T-helper 1 cell treated with Interleukin-12 subunit alpha and Interleukin-12 subunit beta and Interleukin-4 antibody, amounts not matched to agents 30 μg/mL and 1 μg/mL, for 36 hours (primary cell): Measurements from ENCODE around the gene IGSF21.

Source experiments
- H3K27ac Mint-ChIP-seq: one replicate; pipeline ENCODE4 v1.8.0; 2021; ENCODE audit warnings: mild to moderate bottlenecking, mixed read lengths
- H3K27me3 Mint-ChIP-seq: one replicate; pipeline ENCODE4 v1.8.0; 2021; ENCODE audit warnings: low read depth, mixed read lengths
- H3K36me3 Mint-ChIP-seq: one replicate; pipeline ENCODE4 v1.8.0; 2021; ENCODE audit warnings: low read depth, mixed read lengths
- H3K4me1 Mint-ChIP-seq: one replicate; pipeline ENCODE4 v1.8.0; 2021; ENCODE audit warnings: low read depth, mixed read lengths
- H3K4me3 Mint-ChIP-seq: one replicate; pipeline ENCODE4 v1.8.0; 2021; ENCODE audit warnings: mild to moderate bottlenecking, moderate library complexity, mixed read lengths
- H3K9me3 Mint-ChIP-seq: one replicate; pipeline ENCODE4 v1.8.0; 2021; ENCODE audit warnings: mixed read lengths

The IGSF21 gene

GRCh38 chr1:18271336-18271735 is 163.7 kb downstream of the IGSF21 start:
- no peaks in the 10 kb centered on the region for H3K9me3 Mint-ChIP-seq
- no peaks in the 10 kb centered on the region for H3K36me3 Mint-ChIP-seq
- H3K4me1 Mint-ChIP-seq, result no peaks in the 10 kb centered on the region
- H3K27ac Mint-ChIP-seq, result no peak overlapping the region
- H3K4me3 Mint-ChIP-seq, result no peak overlapping the region
- H3K27me3 Mint-ChIP-seq, result no peaks in the 10 kb centered on the region

DNA sequence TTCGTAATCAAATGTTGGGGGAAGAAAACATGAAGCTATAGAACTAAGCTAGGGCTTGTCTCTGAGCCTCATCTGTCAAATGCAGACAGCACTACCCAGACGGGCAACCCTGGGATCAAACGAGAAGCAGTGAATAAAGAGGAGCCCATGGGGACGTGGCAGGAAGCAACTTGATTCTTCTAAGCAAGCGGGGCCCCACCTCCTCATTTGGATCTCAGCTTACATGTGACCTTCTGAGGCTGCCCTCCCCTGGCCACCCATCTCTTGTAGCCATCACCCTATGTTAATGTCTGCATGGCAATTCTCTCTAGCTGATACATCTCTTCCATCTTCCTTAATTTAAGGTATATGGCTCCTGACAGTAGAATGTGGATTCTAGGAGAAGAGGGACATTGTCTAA is 171.3 kb downstream of the IGSF21 start:
- no peaks in the 10 kb centered on the region for H3K4me1 Mint-ChIP-seq
- H3K9me3 Mint-ChIP-seq, result no peaks in the 10 kb centered on the region
- no peak overlapping the region for H3K27ac Mint-ChIP-seq
- no peaks in the 10 kb centered on the region for H3K27me3 Mint-ChIP-seq
- H3K36me3 Mint-ChIP-seq, result no peaks in the 10 kb centered on the region
- H3K4me3 Mint-ChIP-seq, result no peak overlapping the region

- H3K4me1 Mint-ChIP-seq, result no peaks in the 10 kb centered on the region
- no peaks in the 10 kb centered on the region for H3K9me3 Mint-ChIP-seq
- no peaks in the 10 kb centered on the region for H3K36me3 Mint-ChIP-seq
- H3K27me3 Mint-ChIP-seq, result no peaks in the 10 kb centered on the region
- H3K27ac Mint-ChIP-seq, result no peak overlapping the region
- H3K4me3 Mint-ChIP-seq, result no peak overlapping the region
Measured at GRCh38 chr1:18279351-18280074, 171.9 kb downstream of the IGSF21 start.

DNA sequence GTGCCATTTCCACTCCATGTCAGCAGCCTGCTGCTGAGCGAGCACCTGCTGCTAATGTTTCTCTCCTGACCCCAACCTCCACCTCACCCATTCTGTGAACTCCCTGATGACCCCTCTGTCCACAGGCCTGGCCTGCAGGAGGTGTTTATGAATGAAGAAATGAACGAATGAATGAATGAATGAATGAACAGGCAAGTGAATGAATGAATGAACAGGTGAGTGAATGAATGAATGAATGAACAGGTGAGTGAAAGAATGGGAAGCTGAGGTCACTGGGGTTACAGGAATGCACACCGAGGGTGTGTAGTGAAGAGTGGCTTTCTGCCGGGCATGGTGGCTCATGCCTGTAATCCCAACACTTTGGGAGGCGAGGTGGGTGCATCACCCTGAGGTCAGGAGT is 173.4 kb downstream of the IGSF21 start:
- Mint-ChIP-seq H3K36me3 (no peaks in the 10 kb centered on the region), H3K9me3 (no peaks in the 10 kb centered on the region), H3K4me3 (no peak overlapping the region), H3K4me1 (no peaks in the 10 kb centered on the region), H3K27ac (no peak overlapping the region), H3K27me3 (no peaks in the 10 kb centered on the region)

GRCh38 chr1:18282851-18283600 is 175.4 kb downstream of the IGSF21 start:
- H3K9me3 Mint-ChIP-seq, result no peaks in the 10 kb centered on the region
- H3K27ac Mint-ChIP-seq, result no peak overlapping the region
- H3K36me3 Mint-ChIP-seq, result no peaks in the 10 kb centered on the region
- no peaks in the 10 kb centered on the region for H3K4me1 Mint-ChIP-seq
- no peak overlapping the region for H3K4me3 Mint-ChIP-seq
- no peaks in the 10 kb centered on the region for H3K27me3 Mint-ChIP-seq

GRCh38 chr1:18283601-18284385 is 176.2 kb downstream of the IGSF21 start:
- Mint-ChIP-seq H3K27ac (no peak overlapping the region), H3K36me3 (no peaks in the 10 kb centered on the region), H3K27me3 (no peaks in the 10 kb centered on the region), H3K9me3 (no peaks in the 10 kb centered on the region), H3K4me3 (no peak overlapping the region), H3K4me1 (no peaks in the 10 kb centered on the region)

DNA sequence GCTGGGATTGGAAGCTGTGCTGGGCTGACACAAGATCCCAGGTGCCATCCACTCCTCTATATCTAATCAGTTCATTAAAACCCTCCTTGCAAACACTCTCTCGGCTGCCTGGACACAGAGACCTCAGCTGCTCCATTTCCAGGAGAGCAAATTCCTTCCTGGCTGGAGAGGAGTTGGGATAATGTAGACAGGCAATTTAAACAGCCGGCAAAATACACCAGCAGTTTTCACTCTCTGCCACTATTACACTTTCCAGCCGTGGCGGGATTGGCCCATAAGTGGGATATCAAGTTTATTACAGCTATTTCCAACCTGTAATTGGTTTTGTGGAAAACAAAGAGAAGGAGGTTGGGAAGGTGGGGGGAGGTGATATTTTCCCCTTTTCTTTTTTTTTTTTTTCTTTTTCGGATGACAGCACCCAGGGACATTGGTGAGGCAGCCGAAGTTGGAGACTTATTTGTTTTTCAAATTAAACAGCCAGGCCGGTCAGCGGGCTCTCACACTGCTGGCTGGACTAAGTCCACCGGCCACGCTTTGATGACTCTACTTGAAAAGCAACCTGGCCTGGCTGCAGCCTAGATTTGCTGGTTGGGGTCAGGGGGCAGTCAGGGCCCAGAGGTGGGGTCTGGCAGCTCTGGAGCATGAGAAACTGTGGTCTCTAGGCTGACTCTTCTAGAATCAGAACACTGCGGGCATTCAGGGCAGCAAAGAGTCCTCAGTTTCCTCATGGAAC is 177.4 kb downstream of the IGSF21 start:
- Mint-ChIP-seq H3K9me3 (no peaks in the 10 kb centered on the region), H3K27ac (no peak overlapping the region), H3K27me3 (no peaks in the 10 kb centered on the region), H3K4me3 (no peak overlapping the region), H3K36me3 (no peaks in the 10 kb centered on the region), H3K4me1 (no peaks in the 10 kb centered on the region)

- no peak overlapping the region for H3K27ac Mint-ChIP-seq
- no peak overlapping the region for H3K4me3 Mint-ChIP-seq
- no peaks in the 10 kb centered on the region for H3K4me1 Mint-ChIP-seq
- no peaks in the 10 kb centered on the region for H3K36me3 Mint-ChIP-seq
- no peaks in the 10 kb centered on the region for H3K9me3 Mint-ChIP-seq
- H3K27me3 Mint-ChIP-seq, result no peaks in the 10 kb centered on the region
Measured at GRCh38 chr1:18285538-18285924, 177.9 kb downstream of the IGSF21 start.

- no peak overlapping the region for H3K4me3 Mint-ChIP-seq
- H3K27ac Mint-ChIP-seq, result no peak overlapping the region
- no peaks in the 10 kb centered on the region for H3K36me3 Mint-ChIP-seq
- H3K4me1 Mint-ChIP-seq, result no peaks in the 10 kb centered on the region
- no peaks in the 10 kb centered on the region for H3K27me3 Mint-ChIP-seq
- no peaks in the 10 kb centered on the region for H3K9me3 Mint-ChIP-seq
Measured at GRCh38 chr1:18288722-18289121, 181.1 kb downstream of the IGSF21 start.

DNA sequence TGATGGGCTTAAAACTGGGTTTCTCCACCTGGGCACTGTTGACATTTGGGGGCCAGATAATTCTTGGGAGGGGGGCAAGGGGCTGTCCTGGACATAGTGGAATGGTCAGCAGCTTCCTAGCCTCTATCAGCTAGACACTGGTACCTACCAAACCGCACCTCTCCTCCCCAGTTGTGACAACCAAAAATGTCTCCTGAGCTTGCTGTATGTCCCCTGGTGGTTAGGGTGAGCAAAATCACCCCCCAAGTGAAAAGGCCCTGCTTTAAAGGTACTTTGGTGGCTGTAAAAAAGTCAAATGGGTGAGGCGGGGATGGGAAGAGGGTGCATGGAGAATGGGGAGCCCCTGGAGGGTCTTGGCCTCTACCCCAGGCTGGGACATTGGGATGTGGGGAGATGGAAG is 182.0 kb downstream of the IGSF21 start:
- Mint-ChIP-seq H3K4me1 (no peaks in the 10 kb centered on the region), H3K27me3 (no peaks in the 10 kb centered on the region), H3K9me3 (no peaks in the 10 kb centered on the region), H3K4me3 (no peak overlapping the region), H3K27ac (no peak overlapping the region), H3K36me3 (no peaks in the 10 kb centered on the region)

DNA sequence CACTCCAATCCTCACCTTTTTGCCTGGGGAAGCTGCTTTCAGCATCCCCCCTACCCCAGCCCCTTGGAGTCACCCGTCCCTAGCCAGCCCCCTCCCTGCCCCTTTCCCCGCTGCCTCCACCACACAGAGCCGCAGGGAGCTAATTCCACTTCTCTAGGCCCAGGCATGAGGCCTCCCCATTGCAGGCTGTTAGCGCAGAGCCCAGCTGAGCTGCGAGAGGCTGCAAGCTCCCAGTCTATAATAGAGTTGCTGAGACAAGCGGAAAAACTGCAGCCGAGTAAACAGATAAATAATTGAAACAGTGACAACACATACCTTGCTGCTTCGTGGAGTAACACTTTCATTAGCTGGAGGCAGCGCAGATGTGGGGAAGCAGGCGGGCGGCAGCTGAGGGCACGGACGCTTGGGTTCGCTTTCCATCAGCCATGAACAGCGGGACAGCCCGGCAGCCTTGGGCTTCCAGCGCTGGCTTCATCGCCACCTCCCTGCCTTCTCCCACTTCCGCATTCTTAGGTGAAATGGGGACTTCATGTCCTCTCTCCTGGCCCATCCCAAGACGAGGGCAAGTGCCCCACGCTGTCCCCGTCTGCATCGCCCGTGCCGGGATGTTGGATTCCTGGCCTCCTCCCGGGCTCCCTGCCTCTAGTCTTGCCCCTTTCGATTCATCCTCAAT is 183.3 kb downstream of the IGSF21 start:
- H3K4me3 Mint-ChIP-seq, result no peak overlapping the region

DNA sequence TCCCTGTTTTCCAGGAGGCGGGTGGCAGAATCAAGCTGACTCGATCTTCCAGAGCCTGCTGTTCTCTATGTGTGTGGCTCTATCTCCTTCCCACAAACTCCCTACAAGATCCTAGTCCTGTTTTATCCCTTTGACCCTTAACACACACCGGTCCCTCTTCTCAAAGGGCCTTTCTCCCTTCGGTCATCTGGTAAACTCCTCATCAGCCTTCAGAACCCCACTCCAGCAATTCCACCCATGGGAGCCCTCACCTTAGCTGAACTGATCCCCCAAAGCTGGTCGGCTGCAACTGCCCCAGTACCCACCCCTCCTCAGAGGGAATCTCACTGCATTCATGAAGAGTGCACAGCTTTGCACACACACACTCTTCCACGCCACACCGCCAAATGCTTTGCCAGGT is 184.9 kb downstream of the IGSF21 start:
- no peaks in the 10 kb centered on the region for H3K36me3 Mint-ChIP-seq
- H3K4me3 Mint-ChIP-seq, result no peak overlapping the region
- H3K27ac Mint-ChIP-seq, result no peak overlapping the region
- peaks cover 3% of the 10 kb centered on the region for H3K27me3 Mint-ChIP-seq
- H3K9me3 Mint-ChIP-seq, result no peaks in the 10 kb centered on the region
- no peaks in the 10 kb centered on the region for H3K4me1 Mint-ChIP-seq

More for the DNA sequence above, 183.3 kb downstream of the IGSF21 start:
- no peaks in the 10 kb centered on the region for H3K36me3 Mint-ChIP-seq
- peaks cover 3% of the 10 kb centered on the region for H3K27me3 Mint-ChIP-seq
- no peak overlapping the region for H3K27ac Mint-ChIP-seq
- H3K9me3 Mint-ChIP-seq, result no peaks in the 10 kb centered on the region
- no peaks in the 10 kb centered on the region for H3K4me1 Mint-ChIP-seq

DNA sequence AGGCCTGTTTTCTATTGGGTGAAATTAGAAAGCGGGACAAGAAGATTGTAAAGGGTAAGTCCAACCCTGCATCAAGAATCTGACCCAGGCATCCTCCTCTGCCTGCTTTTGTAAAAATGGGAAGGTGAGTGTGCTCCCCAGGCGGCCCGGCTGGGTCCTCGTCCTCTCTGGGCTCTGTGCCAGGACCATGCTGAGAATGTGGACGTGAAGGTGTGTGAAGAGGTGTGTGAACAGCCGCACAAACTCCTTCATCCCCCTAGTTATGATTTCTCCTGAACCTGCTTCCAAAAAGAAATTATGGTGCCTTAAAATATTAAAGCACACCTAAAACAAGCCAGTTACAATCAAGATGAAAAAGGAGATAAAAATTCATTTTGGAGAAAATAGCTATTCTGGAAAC is 185.7 kb downstream of the IGSF21 start:
- peaks cover 3% of the 10 kb centered on the region for H3K27me3 Mint-ChIP-seq

More for the DNA sequence above, 185.7 kb downstream of the IGSF21 start:
- H3K9me3 Mint-ChIP-seq, result no peaks in the 10 kb centered on the region
- H3K36me3 Mint-ChIP-seq, result no peaks in the 10 kb centered on the region
- no peak overlapping the region for H3K4me3 Mint-ChIP-seq
- no peak overlapping the region for H3K27ac Mint-ChIP-seq
- no peaks in the 10 kb centered on the region for H3K4me1 Mint-ChIP-seq
